Hepatocyte (in vitro differentiated cells): Measurements from ENCODE around the gene ELAVL4. TPM values are rescaled to one million over a fixed set of nuclear protein-coding genes. Genes with fewer than 3 reads are reported as not detected.

Experiments
- DNase-seq: peaks from one replicate; pipeline ENCODE4 v3.0.0-alpha.2; 2016; ENCODE audit warnings: low spot score
- H2AFZ ChIP-seq: fragments of 200-600 bp; sonication (generic); 2 replicates; pipeline ENCODE4 v1.6.0; 2016; ENCODE audit warnings: antibody characterized with exemption, mild to moderate bottlenecking
- H3K27ac ChIP-seq: fragments of 200-600 bp; sonication (generic); 2 replicates; pipeline ENCODE4 v1.5.1; 2016; ENCODE audit warnings: mild to moderate bottlenecking
- H3K27me3 ChIP-seq: fragments of 200-600 bp; sonication (generic); 2 replicates; pipeline ENCODE4 v1.6.1; 2016
- H3K36me3 ChIP-seq: fragments of 200-600 bp; sonication (generic); replicated peaks from 2 replicates; pipeline ENCODE4 v1.5.1; 2016; ENCODE audit warnings: low read depth; ENCODE audit not compliant: insufficient read depth
- H3K4me1 ChIP-seq: fragments of 200-600 bp; sonication (generic); 2 replicates; pipeline ENCODE4 v1.5.1; 2016; ENCODE audit warnings: mild to moderate bottlenecking, moderate library complexity; ENCODE audit not compliant: insufficient read depth
- H3K4me2 ChIP-seq: fragments of 200-600 bp; sonication (generic); 2 replicates; pipeline ENCODE4 v1.6.0; 2016
- H3K4me3 ChIP-seq: fragments of 200-600 bp; sonication (generic); 2 replicates; pipeline ENCODE4 v1.5.1; 2016; ENCODE audit warnings: mild to moderate bottlenecking
- H3K79me2 ChIP-seq: fragments of 200-600 bp; sonication (generic); 2 replicates; pipeline ENCODE4 v1.6.0; 2017; ENCODE audit warnings: mild to moderate bottlenecking
- H3K9me2 ChIP-seq: fragments of 200-600 bp; sonication (generic); replicated peaks from 2 replicates; pipeline ENCODE4 v1.6.0; 2017; ENCODE audit warnings: mild to moderate bottlenecking; ENCODE audit not compliant: insufficient read depth
- H3K9me3 ChIP-seq: fragments of 200-600 bp; sonication (generic); 2 replicates; pipeline ENCODE4 v1.5.1; 2016; ENCODE audit warnings: low read depth, mild to moderate bottlenecking
- H4K20me1 ChIP-seq: fragments of 200-600 bp; sonication (generic); 2 replicates; pipeline ENCODE4 v1.6.0; 2016; ENCODE audit warnings: mild to moderate bottlenecking; ENCODE audit not compliant: insufficient read depth, poor library complexity, severe bottlenecking
- EZH2 ChIP-seq: fragments of 200-600 bp; sonication (generic); IDR thresholded peaks from 2 replicates; pipeline ENCODE4 v1.6.1; 2016; ENCODE audit warnings: antibody characterized with exemption, mild to moderate bottlenecking, borderline replicate concordance
- EZH2phosphoT487 ChIP-seq: fragments of 200-600 bp; sonication (generic); IDR thresholded peaks from one replicate; pipeline ENCODE4 v1.6.1; 2018; ENCODE audit warnings: antibody characterized with exemption, mild to moderate bottlenecking, low read depth, moderate library complexity; ENCODE audit not compliant: unreplicated experiment, severe bottlenecking
- WGBS: methylation state at CpG from one replicate; pipeline ENCODE4 v1.1.6; 2016; ENCODE audit warnings: low lambda C conversion rate; ENCODE audit errors: missing lambda C conversion rate; 5-methylcytosine and 5-hydroxymethylcytosine counted together
- polyA plus RNA-seq: library from polyadenylated mRNA; unstranded; fragments of >200 nt; fragmentation: Nextera tagmentation; extraction: Ambion mirVana; gene quantifications from 2 replicates; pipeline ENCODE4 v1.2.1, GENCODE V29; 2016
- total RNA-seq: library from RNA; depleted of rRNA; stranded (reverse); fragments of >200 nt; gene quantifications from 2 replicates; pipeline ENCODE4 v1.2.3, GENCODE V29; 2014
- TF ChIP-seq, protein P1 (sequence below): fragments of 200-600 bp; sonication (generic); IDR thresholded peaks from 2 replicates; pipeline ENCODE4 v1.5.1; 2016; ENCODE audit warnings: antibody characterized with exemption, mild to moderate bottlenecking; ENCODE audit not compliant: poor library complexity

Gene ELAVL4
- total and polyA plus RNA-seq, 2 experiments from 2014 or later: 0.07 to 0.08 TPM

DNA sequence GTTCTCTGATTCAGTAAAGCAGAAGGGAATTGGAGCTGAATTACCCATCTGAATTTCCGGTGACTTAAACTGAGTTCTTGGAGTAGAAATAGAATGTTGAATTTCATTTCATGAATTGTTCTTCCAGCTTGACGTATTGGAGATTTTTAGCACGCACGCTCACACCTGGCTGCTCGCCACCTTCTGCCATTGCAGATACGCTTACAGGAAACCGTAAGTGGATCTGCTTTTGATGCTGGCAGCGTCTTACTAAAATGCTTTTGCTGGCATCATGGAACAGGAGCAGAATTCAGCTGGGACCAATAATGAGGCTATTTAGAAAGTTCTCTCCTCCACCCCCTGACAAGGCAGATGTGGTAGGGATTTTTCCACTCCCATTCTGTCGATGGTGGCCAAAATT, 17.7 kb upstream of the ELAVL4 start:
- H3K4me3 ChIP-seq: no peak overlapping the region
- 82% methylated on average over 9 of the region's 9 CpGs for WGBS
- no peaks in the 10 kb centered on the region for H3K4me1 ChIP-seq
- H3K9me3 ChIP-seq: no peaks in the 10 kb centered on the region
- no peak for DNase-seq
- no peak overlapping the region for H2AFZ ChIP-seq
- H3K9me2 ChIP-seq: no peaks in the 10 kb centered on the region
- no peak overlapping the region for H3K27ac ChIP-seq
- no peaks in the 10 kb centered on the region for H3K36me3 ChIP-seq
- no peaks in the 10 kb centered on the region for H4K20me1 ChIP-seq
- no peaks in the 10 kb centered on the region for H3K79me2 ChIP-seq
- TF ChIP-seq EZH2phosphoT487: no peak
- TF ChIP-seq, protein P1, sequence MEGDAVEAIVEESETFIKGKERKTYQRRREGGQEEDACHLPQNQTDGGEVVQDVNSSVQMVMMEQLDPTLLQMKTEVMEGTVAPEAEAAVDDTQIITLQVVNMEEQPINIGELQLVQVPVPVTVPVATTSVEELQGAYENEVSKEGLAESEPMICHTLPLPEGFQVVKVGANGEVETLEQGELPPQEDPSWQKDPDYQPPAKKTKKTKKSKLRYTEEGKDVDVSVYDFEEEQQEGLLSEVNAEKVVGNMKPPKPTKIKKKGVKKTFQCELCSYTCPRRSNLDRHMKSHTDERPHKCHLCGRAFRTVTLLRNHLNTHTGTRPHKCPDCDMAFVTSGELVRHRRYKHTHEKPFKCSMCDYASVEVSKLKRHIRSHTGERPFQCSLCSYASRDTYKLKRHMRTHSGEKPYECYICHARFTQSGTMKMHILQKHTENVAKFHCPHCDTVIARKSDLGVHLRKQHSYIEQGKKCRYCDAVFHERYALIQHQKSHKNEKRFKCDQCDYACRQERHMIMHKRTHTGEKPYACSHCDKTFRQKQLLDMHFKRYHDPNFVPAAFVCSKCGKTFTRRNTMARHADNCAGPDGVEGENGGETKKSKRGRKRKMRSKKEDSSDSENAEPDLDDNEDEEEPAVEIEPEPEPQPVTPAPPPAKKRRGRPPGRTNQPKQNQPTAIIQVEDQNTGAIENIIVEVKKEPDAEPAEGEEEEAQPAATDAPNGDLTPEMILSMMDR: no peak
- TF ChIP-seq EZH2: no peak
- no peaks in the 10 kb centered on the region for H3K27me3 ChIP-seq
- no peak overlapping the region for H3K4me2 ChIP-seq

DNA sequence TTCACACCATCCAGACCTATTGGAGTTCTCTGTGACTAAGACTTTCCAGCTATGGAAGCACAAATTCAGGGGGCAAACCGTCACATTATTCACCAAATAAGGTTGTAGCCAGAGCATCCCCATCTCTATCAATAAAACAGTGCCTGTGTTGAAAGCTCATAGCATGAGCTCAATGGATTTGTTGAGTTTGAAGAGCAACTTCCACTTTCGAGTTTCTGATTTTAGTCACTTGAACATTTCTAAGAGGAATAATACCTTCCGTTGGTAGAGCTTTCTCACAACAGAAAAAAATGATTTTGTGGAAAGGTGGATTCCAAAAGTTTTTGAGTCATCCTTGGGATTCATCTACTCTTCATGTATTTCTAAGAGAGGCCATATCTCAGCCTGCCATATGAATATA, 13.0 kb upstream of the ELAVL4 start:
- H3K4me2 ChIP-seq: no peak overlapping the region
- no peak overlapping the region for H2AFZ ChIP-seq
- H3K4me1 ChIP-seq: no peaks in the 10 kb centered on the region
- H3K27ac ChIP-seq: no peak overlapping the region
- no peak for DNase-seq
- H3K9me3 ChIP-seq: no peaks in the 10 kb centered on the region
- H4K20me1 ChIP-seq: no peaks in the 10 kb centered on the region
- no peak overlapping the region for H3K4me3 ChIP-seq
- no peaks in the 10 kb centered on the region for H3K9me2 ChIP-seq
- no peaks in the 10 kb centered on the region for H3K36me3 ChIP-seq
- TF ChIP-seq EZH2 (no peak), EZH2phosphoT487 (no peak)
- TF ChIP-seq, protein P1: no peak
- 62% methylated on average over 3 of the region's 3 CpGs for WGBS
- H3K79me2 ChIP-seq: no peaks in the 10 kb centered on the region
- no peaks in the 10 kb centered on the region for H3K27me3 ChIP-seq

DNA sequence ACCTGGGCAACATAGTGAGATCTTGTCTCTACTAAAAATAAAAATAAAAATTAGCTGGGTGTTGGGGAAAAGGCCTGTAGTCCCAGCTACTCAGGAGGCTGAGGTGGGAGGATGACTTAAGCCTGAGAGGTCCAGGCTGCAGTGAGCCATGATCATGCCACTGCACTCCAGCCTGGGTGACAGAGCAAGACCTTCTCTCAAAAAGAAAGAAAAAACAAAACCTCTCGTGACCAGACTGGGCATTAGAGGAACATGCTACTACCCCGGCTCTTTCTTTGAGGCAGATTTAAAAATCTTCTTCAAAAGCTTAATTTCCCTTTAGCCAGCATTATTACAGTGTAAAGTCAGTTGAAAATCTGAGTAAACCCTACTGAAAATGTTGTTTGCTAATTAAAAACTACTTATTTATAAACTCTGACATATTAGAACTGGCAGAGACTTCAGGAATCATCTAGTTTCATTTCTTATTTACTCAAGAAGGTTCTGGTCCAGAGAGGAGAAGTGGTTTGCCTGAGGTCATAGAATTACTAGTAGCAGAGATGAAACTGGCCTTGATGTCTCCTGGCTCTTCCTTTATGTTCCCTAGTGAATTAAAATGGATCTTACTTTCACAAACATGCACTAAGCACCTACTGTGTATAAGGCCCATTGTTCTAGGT, 11.6 kb upstream of the ELAVL4 start:
- TF ChIP-seq, protein P1: no peak
- no peak for TF ChIP-seq EZH2
- no peak for TF ChIP-seq EZH2phosphoT487
- Histone ChIP-seq H3K27ac (no peak overlapping the region), H3K36me3 (no peaks in the 10 kb centered on the region), H3K4me1 (no peaks in the 10 kb centered on the region), H3K9me2 (no peaks in the 10 kb centered on the region), H4K20me1 (no peaks in the 10 kb centered on the region), H3K27me3 (no peaks in the 10 kb centered on the region), H3K79me2 (no peaks in the 10 kb centered on the region), H3K4me2 (no peak overlapping the region), H3K9me3 (no peaks in the 10 kb centered on the region), H2AFZ (no peak overlapping the region), H3K4me3 (no peak overlapping the region)
- 62% methylated on average over 2 of the region's 2 CpGs for WGBS
- DNase-seq: no peak

DNA sequence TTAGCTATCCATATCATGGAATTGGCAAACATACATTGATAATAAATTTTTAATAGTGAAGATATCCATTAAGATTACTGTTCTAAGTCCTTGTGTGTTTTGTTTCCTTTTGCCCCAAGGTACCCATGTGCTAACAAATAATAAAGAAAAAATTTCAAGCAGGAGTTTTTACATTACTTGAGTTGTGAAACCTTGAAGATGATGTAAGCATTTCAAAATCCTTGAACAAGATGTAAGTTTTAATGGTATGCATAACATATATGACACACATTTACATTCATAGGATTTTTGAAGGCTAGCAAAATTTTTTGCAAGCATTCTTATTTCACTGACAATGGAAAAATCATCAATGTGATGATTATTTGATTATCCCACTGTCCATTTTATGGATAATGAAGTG, 10.9 kb upstream of the ELAVL4 start:
- Histone ChIP-seq H3K27me3 (no peaks in the 10 kb centered on the region), H2AFZ (no peak overlapping the region), H4K20me1 (no peaks in the 10 kb centered on the region), H3K79me2 (no peaks in the 10 kb centered on the region), H3K4me2 (no peak overlapping the region), H3K36me3 (no peaks in the 10 kb centered on the region), H3K9me2 (no peaks in the 10 kb centered on the region), H3K4me3 (no peak overlapping the region), H3K4me1 (no peaks in the 10 kb centered on the region), H3K9me3 (no peaks in the 10 kb centered on the region), H3K27ac (no peak overlapping the region)
- no peak for TF ChIP-seq EZH2
- DNase-seq: no peak
